Stimulated activated CD8-positive, alpha-beta memory T cell treated with anti-CD3 and anti-CD28 coated beads, Interleukin-7, amount 100 ng/mL, for 24 hours (primary cell): ENCODE results near the gene ATPAF2.
"Not testable (repeated sequence)": the region's sequence is repeated elsewhere in the genome, so short reads cannot be mapped to it uniquely, and the experiment has no call there.

ENCODE experiments used
- DNase-seq: peaks from one replicate; pipeline ENCODE4 v3.0.0-alpha.2; 2020; ENCODE audit warnings: low read depth

The ATPAF2 gene

DNA sequence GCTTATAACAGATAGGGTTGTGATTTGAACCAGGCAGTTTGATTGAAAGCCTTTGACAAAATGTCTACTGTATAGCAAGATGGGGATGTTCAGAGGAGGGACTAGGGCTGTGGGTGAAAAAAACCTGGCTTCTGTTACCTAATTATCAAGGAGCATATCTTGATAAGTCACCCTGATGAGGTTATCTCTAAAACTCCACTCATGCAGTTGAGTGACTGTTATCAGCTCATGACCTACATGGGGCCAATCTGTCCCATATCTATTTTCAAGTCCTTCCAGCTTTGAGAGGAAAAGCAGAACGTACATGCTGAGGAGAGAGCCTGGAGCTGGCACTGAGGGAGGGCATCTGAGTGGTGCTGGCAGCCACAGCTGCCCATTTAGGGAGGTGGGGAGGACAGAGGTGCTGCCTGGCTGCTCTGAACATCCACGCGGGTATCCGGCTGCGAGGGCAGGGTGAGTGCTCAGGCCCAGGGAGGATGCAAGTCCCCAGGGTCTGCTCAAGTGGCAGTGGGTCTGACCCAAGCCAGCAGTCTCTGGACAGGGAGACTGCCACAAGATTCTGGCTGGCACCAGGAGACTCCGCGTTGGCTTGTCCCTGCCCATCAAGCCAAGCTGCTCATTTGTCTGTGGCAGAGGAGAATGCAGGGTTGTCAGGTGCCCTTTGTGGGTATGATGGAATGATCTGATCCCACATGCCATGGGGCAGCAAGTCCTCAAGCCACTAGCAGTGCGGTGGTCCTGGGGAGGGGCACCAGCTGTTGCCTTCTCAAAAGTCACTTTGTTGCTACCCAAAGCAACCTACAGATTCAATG, 29.2 kb downstream of the ATPAF2 start:
- no peak for DNase-seq

DNA sequence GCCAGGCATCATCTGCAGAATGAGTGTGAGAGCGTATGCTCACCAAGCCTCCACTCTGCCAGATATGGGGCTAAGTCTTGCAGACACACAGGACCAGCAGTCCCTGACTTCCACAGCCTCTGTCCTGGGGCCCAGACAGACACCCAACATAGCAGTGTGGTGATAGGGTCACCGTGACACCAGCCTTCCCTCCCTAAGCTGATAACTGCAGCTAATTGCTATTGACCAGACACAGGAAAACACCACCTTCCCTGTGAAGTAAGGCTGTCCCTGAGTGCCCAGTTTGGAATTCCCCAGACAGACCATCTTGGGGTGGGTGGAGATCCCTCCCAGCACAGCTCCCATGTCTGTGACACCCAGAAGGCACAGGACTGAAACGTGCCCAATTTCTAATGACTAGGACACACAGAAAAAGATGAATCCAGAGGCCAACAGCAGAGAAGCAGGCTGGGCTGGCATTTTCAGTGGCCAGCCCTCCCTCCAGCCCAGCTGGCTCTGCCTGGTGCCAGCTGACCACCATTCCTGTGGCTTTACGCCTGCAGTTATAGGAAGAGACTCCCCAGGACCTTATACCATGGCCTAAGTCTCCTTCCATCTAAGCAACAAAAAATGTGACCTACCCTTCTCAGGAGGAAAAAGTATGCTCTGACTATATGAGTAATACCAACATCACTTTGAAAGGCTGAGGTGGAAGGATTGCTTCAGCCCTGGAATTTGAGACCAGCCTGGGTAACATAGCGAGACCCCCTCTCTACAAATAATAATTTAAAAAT, 30.3 kb downstream of the ATPAF2 start:
- no peak for DNase-seq

DNA sequence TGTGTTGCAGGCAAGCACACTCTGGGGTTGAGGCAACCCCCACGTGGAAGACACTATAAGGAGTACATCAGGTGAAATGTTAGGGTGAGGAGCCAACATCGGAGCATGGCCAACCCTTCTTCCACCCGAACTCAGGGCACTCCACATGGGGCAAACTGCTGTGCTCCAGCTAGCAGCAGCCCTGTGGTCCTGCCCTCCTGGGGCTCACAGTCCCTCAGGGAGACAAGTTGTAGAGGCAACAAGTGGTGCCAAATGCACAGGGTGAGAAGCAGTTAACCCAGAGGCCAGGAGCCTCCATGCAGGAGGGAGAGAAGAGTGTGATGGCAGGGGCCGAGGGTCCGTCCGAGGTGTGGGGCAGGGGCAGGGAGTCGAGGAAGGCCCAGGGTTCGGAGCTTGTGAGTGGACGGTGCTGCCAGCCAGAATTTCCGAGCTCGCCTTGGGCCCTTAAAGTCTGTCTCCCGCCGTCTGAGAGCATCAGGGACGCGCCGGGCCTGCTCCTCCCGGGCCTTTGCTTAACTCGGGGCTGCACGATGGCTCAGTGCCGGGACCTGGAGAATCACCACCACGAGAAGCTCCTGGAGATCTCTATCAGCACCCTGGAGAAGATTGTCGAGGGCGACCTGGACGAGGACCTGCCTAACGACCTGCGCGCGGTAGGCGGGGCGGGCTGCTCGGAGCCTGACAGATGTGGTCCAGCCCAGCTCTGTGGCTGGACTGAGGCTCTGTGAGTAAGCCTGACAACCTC, 32.3 kb downstream of the ATPAF2 start:
- DNase-seq, result no peak

DNA sequence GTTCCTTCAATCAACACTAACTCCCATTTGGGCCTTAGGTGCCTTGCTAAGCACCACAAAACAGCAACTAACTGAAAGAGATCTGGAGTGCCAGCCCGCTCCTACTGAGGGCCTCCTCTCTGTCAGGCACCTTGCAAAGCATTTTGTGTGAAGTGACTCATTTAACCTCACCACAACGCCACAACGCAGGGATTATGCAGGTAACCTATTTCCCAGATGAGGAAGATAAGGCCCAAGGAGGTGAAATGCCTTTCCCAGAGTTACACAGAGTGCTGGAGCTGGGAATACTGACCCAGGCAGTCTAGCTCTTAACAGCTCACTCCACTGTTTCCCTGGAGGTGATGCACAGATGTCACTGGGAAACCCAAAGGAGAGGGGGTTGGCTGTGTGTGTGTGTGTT, 33.5 kb downstream of the ATPAF2 start:
- no peak for DNase-seq

DNA sequence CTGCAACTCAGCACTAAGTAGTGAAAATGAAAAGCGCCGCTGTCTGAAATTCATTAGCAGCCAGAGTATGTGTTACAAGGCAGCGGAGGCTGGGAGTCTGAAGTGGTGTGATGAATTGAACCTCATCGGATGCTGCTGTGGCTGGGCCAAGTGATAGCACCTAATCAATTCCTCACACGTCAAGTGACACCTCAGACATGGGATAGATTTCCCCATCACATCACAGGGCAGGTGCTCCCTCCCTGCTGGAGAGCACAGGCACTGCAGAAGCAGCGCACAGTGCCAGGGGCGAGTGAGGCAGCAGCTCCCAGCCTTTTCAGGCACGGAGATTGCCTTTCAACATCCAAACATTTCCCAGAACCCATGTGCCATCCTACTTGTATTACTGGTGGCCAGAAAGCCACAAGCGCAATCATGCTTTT, 34.1 kb downstream of the ATPAF2 start:
- DNase-seq, result no peak

DNA sequence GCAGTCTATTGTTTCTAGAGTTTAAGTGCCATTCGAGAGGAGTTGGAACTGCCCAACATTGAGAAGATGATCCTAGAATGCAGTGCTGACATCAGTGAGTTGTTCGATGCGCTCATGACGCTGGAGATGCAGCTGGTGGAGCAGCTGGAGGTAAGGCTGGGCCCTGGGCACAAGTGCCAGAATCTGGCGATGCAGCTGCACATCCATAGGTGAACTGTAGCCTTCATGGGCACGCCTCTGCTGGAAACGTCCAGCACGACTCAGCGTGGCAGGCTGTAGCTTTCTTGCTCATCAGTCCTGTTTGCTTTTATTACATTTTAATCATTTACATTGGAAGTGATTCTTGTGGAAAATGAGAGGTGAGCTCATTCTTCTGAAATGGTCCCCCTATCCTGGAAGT, 34.6 kb downstream of the ATPAF2 start:
- no peak for DNase-seq

DNA sequence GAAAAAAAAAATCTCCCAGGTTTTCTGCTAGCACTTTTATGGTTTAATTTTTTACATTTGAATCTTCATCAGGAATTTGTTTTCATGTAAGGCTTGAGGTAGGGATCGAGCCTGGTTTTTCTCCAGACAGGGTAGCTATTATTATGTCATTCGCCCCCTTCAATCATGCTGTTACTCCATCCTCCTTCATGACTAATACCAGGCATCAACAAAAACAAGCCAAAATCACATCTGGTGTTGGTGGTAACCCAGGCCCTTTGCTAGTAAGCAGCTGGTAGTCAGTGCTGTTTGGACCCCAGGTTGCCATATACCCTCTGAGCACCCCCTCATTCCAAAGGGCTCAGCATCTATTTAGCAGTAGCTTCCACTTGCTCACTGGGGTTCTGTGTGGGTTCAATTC, 36.8 kb downstream of the ATPAF2 start:
- no peak for DNase-seq

DNA sequence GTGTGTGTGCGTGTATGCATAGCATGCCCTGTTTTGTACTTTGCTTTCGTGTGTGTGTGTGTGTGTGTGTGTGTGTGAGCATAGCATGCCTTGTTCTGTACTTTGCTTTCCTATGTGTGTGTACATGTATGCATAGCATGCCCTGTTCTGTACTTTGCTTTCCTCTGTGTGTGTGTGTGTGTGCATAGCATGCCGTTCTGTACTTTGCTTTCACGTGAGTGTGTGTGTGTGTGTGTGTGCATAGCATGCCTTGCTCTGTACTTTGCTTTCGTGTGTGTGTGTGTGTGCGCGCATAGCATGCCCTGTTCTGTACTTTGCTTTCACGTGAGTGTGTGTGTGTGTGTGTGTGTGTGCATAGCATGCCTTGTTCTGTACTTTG, 38.9 kb downstream of the ATPAF2 start:
- DNase-seq, result no peak

DNA sequence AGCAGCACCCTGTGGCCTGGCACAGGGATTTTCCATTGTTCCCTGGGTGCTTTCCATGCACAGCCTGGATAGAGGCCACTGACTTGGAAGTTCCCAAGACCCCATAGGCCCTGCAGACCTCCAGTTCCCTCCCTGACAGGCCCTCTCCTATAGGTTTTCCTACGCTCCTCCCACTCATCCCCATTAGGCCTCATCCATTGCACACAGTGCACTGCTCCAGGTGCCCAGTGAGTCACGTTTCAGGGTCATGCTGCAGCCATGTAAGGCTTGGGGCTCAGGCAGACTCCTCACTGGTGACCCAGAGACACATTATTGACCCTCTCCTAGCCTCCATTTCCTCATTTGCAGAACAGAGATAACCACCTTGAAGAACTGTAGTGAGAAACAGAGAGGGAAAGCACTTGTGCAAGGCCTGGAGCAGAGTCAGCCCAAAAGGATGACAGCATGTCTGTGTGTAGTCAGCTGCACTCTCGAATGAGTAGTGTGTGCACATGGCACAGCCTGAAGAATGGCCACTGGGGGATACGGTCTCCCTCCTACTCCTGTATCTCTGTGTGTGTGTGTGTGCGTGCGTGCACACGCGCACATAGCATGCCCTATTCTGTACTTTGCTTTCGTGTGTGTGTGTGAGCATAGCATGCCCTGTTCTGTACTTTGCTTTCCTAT, 39.5 kb downstream of the ATPAF2 start:
- no peak for DNase-seq

DNA sequence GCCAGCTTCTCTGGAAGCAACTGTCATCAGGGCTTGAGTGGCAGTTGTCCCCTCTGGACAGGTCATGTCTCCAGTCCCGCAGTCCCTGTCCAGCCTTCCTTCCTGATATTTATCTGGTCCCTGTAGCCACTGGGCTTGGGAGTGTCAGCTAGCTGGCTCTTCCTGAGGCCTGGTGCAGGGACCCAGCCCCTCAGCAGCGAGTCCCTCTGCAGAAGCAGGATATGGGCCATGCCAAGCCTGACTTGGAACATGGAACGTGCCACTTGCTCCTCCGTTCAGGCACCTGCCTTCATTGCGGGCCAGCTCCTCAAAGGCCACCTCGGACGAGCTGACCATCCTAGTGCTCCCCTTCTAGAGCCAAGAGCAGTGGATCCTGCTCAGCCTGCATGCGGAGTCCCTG, 40.0 kb downstream of the ATPAF2 start:
- no peak for DNase-seq

DNA sequence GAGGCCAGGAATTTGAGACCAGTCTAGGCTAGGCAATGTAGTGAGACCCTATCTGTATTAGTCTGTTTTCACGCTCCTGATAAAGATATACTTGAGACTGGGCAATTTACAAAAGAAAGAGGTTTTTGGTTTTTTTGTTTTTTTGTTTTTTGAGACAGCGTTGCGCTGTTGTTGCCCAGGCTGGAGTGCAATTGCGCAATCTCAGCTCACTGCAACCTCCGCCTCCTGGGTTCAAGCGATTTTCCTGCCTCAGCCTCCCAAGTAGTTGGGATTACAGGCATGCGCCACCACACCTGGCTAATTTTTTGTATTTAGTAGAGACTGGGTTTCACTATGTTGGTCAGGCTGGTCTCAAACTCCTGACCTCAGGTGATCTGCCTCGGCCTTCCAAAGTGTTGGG, 43.1 kb downstream of the ATPAF2 start:
- not testable (repeated sequence) for DNase-seq

DNA sequence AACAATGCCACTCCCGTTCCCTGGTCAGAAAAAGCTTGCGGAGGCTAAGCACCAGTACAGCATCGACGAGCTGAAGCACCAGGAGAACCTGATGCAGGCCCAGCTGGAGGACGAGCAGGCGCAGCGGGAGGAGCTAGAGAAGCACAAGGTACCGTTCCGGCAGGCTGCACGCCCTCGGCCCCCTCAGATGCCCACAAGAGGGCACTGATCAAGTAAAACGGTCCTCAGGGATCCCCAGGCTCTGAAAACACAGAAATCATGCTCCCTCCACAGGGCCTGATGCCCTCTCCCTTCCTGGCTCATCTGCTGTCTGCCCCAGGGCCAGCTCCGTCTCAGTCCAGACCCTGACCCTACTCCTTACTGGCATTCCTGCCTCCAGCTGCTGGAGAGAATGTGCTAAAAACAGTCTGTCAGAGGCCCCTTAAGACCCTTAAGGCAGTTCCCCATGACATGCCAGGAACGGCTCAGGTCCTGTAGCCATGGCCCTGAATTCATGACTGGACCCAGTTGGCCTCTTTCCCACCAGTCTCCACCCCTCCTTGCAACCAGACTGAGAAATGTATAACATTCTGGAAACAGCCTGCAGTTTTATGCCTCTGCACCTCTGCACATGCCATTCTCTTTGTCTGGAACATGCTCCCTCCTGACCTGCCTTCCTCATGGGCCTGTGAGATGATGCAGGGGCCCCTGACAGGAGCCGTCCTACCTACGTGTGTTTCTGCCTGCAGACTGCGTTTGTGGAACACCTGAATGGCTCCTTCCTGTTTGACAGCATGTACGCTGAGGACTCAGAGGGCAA, 44.5 kb downstream of the ATPAF2 start:
- no peak for DNase-seq

DNA sequence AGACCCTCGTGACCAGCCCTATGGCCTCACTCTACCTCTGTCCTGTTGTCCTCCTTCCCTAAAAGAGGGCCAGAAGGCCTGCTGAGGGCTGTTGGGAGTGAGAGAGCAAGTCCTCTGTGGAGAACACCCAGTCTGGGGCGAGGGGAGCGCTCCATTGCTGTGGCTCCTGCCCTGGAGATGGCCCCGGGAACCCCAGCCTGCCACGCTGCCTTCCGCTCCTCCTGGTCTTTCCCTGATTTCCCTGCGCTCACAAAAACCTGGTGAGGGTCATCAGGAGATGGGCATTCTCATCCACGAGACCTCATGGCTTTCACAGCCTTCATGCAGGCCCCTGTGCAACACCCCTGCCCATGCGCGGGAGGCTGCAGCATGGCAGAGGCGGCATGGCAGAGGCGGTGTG, 45.1 kb downstream of the ATPAF2 start:
- no peak for DNase-seq

DNA sequence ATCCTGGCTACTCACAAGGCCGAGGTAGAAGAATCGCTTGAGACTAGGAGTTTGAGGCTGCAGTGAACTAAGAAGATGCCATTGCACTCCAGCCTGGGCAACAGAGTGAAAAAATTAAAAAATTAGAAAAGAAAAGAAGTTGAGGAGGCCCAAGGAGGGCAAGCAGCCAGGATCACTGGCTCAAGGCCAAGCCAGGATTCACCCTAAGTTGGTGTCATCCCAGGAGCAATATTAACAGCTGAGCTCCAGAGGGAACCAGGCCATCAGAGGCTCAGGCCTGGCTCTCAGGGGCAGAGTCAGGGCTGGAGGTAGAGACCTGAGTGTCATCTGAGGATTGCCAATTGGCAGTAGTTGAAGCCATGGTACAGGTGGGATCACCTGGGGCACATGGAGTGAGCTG, 45.6 kb downstream of the ATPAF2 start:
- DNase-seq, result no peak

DNA sequence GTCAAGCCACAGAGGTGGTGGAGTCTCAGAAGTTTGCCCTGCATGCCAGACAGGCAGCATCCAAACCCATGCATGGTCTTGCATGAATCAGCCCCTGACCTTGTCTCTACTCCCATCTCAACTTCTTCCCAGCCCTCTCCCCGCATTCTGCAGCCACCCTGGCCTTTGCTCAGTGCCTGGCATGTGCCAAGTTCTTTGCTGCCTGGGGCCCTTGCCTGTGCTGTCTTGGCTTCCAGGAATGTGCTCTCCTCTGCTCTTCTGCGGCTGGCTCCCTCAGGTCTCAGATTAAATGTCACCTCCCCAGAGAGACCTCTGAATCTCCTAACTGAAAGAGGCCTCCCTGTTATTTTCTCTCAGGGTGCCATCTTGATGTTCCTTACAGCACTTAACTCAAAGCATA, 48.7 kb downstream of the ATPAF2 start:
- DNase-seq, result no peak

DNA sequence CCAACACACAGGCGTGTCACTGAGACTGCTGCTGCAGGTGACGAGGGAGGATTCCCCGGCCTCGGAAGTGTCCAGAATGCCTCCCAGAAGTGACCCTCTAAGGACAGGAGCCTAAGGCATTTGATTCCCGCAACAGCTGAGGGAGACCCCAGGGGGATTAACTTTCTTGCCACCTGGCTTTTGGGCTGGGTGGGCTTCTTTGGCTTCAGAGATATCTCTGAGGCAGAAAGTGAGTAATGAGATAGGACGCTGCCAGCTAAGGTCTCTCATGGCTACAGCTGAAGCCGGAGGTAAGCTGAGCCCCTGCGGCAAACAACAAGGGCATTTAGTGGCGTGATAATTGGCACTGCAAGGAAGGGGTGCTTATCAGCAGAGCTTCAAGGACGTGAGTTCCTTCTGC, 49.4 kb downstream of the ATPAF2 start:
- no peak for DNase-seq

DNA sequence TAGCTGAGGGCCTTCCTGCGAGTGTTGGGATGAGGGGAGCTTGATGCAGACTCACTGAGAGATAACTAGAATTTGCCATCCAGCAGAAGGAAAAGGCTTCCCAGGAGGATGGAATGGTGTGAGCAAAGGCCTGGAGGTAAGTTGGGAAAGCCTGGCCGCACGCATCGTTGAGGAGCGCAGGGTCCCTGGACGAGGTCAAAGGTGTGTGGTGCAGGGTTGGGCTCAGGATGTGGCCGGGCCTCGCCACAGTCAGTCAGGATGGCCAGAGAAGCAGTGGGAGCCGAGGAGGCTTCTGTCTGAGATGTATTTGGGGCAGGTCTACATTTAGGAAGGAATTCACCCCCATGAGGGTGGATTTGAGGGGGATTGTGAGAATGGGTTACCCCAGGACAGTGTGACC, 49.9 kb downstream of the ATPAF2 start:
- no peak for DNase-seq

DNA sequence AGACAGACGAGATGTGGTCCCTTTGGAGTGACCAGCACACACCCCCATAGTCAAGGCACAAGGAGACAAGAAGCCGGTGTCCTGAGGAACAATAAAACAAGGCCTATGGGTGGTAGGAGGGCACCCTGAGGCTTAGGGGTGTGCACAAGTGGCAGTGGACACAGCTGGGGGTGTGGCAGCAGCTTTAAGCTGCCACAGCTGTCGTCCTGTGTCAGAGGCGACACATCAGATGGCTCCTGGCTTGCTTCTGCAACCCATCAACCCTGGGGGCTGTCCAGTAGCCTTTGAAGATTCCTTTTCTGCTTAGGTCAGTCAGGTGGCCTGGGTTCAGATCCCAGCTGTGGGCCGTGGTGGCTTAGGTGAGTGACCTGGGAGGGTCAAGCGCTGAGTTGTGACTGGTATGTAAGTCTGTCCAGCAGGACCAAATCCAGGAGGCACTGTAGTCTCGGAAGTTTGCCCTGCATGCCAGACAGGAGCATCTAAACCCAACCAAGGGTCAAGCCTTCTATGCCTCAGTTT, 50.5 kb downstream of the ATPAF2 start:
- no peak for DNase-seq

DNA sequence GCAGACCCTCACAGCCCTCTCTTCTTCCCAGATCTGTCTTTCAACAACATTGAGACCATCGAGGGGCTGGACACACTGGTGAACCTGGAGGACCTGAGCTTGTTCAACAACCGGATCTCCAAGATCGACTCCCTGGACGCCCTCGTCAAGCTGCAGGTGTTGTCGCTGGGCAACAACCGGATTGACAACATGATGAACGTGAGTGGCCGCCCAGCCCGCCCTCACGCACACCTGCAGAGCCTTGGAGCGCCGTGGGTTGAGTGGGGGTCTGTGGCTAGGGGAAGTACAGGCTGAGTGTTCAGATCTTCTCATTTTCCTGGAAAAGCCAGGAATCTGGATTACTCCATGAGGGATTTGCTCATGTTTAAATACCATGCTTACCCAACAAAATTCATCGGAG, 51.1 kb downstream of the ATPAF2 start:
- no peak for DNase-seq

DNA sequence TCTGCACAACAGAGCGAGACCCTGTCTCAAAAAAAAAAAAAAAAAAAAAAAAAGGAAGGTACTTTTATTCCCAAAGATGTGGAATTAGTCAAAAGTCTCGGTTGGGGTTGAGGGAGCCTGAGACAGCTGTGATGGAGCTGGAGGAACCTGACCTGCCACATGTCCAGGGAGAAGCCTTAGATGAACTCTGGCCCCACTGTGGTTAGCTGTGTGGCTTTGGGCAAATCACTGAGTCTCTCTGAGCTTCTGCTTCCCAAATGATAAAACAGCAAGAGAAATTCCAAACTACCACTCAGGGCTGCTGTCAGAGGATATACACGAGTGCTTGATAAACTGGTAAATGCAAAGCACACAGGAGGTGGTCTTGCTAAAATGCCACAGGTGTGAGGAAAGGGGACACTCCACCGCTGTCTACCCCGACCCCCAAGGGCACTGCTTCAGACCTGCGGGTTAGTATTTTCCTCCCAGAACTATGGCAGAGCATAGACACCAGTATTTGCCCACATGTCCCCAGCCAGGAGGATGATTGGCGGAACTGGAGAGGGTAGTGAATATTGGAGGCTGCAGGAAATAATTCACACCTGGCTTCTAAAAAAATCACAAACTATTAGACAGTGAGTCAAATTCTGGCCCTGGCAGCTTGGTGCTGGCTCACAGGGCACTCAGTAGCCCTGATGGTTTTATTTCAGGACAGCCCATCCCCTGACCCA, 51.6 kb downstream of the ATPAF2 start:
- DNase-seq, result no peak

DNA sequence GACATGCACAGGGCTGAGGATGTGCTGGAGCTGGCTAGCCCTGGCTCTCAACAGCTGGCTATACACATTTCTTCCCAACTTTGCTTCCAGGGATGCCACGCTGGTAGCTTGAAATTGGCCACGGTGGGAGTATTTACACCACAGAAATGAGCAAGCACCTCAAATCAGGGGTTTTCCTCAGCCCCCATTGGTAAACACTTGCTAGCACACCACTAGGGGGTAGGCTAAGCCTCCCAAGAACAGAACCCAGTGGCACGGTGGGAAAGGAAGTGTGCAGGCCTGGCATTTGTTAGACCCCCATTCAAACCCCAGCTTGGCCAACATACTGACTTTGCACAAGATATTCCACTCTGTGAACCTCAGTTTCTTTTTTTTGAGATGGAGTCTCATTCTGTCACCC, 53.4 kb downstream of the ATPAF2 start:
- DNase-seq, result no peak
